ENCODE data around the gene ANGPTL3.

DNA sequence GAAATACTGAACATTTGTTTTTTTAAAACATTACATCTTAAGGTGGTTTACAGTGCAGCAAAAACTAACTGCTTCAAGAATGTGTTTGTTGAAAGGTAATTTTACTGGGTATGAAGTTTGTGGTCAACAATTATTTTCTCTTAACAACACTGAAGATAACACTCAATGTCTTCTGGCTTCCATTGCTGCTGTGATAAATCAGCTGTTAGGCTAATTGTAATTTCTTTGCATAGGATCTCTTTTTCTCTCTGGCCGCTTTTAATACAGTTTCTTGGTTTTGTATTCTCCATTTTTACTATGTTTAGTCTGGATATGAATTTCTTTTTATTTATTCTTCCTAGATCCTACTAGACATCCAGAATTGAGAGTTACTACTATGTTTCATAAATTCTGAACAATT is 46.0 kb downstream of the ANGPTL3 start:
- no peak for TF ChIP-seq POLR2AphosphoS5 (IDR thresholded peaks at IDR 0.05)
- TF ChIP-seq, protein P1, sequence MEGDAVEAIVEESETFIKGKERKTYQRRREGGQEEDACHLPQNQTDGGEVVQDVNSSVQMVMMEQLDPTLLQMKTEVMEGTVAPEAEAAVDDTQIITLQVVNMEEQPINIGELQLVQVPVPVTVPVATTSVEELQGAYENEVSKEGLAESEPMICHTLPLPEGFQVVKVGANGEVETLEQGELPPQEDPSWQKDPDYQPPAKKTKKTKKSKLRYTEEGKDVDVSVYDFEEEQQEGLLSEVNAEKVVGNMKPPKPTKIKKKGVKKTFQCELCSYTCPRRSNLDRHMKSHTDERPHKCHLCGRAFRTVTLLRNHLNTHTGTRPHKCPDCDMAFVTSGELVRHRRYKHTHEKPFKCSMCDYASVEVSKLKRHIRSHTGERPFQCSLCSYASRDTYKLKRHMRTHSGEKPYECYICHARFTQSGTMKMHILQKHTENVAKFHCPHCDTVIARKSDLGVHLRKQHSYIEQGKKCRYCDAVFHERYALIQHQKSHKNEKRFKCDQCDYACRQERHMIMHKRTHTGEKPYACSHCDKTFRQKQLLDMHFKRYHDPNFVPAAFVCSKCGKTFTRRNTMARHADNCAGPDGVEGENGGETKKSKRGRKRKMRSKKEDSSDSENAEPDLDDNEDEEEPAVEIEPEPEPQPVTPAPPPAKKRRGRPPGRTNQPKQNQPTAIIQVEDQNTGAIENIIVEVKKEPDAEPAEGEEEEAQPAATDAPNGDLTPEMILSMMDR (IDR thresholded peaks at IDR 0.05): no peak
